Raji (cell line): Measurements from ENCODE around the gene CRTC3.

Source experiments
- POLR2A ChIP-seq: IDR thresholded peaks from 2 replicates; pipeline ENCODE4 v1.6.1; 2011; ENCODE audit warnings: low read depth, low read length, control low read depth; ENCODE audit not compliant: insufficient read depth

The CRTC3 gene

DNA sequence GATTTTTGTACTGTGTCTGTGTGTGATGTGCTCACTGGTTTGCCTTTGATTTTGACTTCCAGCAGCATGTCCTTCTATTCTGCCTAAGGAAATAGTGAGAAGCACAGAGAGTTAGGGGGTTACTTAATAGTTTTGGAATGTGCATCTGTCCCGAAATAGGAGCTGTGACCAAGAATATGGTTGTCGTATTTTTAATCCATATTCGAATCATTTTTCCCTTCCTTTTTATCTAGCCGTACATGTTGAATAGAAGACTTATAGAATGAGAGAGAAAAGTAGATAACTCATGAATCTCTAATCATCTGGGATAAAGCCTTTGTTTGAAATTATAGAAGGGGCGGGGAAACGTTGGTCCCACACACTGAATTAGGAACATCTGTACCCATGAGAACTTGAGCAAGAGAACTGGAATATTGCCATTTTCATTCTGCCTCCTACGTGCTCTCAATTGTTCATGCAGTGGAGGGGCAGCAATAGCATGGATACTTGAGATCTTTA lies 23.6 kb downstream of the CRTC3 start:
- no peak for TF ChIP-seq POLR2A

- TF ChIP-seq POLR2A, result no peak
Observed at GRCh38 chr15:90557186-90558084, 27.7 kb downstream of the CRTC3 start.

DNA sequence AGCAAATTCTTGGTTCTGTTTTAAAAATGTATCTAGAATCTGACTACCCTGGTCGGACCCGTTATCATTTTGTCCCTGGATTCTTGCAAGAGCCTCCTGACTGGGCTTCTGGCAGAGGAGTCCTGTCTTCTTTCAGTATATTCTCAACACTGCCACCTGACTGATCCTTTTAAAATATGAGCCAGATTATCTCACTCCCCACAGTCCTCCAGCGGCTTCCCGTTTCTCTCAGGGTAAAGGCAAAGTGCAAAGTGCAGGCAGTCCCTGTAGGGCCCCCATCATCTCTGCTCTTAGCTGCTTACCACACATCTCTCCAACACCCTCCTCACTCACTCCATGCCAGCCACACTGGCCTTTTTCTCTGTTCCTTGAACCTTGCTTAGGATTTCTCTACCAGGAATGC lies 28.4 kb downstream of the CRTC3 start:
- TF ChIP-seq POLR2A, result no peak

DNA sequence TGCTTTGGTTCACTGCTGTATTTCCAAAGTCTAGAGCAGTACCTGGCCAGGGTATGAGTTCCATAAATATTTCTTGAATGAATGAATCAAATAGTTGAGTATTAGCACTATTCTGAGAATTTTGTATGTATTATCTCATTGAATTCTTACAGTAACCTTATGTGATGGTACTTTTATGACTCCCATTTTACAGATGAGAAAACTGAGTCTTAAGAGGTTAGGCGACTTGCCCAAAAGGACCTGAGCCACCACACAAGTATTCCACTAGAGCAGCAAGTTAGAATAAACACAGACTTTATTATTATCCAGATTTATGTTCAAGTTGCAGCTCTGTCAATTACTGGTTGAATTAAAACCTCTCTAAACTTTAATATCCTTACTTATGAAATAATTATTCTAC lies 29.4 kb downstream of the CRTC3 start:
- TF ChIP-seq POLR2A, result no peak

- no peak for TF ChIP-seq POLR2A
Observed at GRCh38 chr15:90560229-90560776, 30.6 kb downstream of the CRTC3 start.

DNA sequence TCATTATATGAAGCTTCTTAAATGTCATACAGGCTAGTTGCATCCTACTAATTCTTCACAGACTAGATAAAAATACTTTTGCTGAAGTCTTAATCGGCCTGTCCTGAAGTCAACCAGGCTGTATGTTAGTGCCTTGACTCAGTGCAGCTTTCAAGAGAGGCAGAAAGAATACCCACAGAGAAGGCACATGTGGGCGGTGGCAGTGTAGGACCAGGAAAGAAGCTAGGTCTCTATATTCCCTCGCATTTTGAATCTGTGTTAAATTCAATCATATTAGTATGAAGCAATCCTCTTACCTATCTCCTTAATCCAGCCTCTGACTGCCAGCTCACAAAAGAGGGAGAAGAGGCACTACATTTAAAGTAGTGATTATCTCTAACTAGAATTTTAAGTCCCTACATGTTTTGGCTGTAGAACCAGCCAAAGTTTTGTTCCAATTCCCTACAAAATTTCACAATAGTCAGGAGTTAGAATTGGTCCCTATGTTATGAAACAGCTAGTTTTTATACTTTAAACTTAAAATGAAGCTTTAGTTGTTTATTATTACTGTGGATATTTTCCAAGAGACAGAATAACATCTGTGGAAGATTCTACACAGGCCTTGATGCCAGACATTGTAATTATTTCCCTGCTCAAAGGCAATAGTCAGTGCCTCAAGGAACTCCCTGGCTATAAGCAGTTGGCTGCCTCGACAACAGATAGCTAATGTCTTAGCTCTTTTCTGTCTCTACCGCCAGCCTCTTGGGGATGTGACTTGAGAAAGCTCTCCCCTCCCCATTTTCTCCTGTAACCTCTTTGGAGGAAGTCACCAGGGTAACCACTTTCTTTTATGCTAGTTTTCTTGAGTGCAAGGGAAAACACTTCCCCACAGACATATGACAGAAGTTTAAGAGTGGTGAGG lies 31.9 kb downstream of the CRTC3 start:
- no peak for TF ChIP-seq POLR2A

- no peak for TF ChIP-seq POLR2A
Observed at GRCh38 chr15:90562669-90563068, 32.9 kb downstream of the CRTC3 start.

GRCh38 chr15:90563463-90563862 lies 33.7 kb downstream of the CRTC3 start:
- no peak for TF ChIP-seq POLR2A

DNA sequence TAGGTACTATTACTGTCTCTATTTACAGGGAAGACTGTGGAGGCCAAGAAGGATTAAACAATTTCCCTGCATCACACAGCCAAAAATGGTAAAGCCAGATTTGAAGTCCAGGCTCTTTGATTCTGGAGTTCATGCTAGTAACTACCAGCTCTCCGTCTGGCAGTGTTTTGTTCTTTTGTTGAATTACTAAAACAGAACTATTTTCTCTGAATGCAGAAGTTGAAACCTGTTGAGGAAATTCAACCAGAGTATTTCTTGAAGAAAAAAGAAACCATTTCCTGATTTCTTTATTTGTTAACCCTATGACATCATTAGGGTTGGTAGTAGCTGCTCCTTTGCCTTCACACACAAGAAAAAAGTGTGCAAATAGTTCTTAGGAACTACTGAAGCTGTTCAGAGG lies 34.3 kb downstream of the CRTC3 start:
- no peak for TF ChIP-seq POLR2A

GRCh38 chr15:90564590-90564989 lies 34.9 kb downstream of the CRTC3 start:
- no peak for TF ChIP-seq POLR2A

DNA sequence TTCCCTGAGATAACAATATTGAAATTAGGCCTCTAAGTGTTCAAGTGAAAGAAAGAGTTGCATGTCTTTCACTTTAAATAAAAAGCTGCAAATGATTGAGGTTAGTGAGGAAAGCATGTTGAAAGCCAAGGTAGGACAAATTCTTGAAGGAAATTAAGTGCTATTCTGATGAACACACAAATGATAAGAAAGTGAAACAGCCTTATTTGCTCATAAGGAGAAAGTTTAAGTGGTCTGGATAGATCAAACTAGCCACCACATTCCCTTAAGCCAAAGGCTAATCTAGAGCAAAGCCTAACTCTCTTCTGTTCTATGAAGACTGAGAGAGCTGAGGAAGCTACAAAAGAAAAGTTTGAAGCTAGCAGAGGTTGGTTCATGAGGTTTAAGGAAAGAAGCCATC lies 36.1 kb downstream of the CRTC3 start:
- TF ChIP-seq POLR2A, result no peak

GRCh38 chr15:90570643-90571042 lies 40.9 kb downstream of the CRTC3 start:
- TF ChIP-seq POLR2A, result no peak

DNA sequence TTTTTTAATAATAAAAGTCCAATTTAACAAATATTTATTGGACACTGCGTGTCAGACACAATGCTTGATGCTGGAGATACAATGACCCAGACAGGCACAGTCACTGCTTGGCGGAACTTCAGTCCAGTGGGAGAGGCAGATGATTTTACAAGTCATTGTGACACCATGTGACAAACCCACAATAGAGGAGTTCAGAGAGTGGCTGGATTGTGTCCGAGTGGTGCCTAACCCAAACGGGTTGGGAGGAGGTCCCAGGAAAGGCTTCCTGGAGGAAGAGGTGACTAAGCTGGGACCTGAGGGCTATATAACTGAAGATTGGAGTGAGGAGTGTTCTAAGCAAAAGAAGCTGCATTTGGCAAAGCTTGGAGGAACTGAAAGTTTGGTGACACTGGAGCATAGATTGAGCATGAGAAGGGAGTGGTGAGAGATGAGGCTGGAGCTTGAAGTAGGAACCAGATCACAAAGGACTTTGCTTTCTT lies 41.4 kb downstream of the CRTC3 start:
- TF ChIP-seq POLR2A, result no peak

GRCh38 chr15:90572893-90573292 lies 43.2 kb downstream of the CRTC3 start:
- TF ChIP-seq POLR2A, result no peak

DNA sequence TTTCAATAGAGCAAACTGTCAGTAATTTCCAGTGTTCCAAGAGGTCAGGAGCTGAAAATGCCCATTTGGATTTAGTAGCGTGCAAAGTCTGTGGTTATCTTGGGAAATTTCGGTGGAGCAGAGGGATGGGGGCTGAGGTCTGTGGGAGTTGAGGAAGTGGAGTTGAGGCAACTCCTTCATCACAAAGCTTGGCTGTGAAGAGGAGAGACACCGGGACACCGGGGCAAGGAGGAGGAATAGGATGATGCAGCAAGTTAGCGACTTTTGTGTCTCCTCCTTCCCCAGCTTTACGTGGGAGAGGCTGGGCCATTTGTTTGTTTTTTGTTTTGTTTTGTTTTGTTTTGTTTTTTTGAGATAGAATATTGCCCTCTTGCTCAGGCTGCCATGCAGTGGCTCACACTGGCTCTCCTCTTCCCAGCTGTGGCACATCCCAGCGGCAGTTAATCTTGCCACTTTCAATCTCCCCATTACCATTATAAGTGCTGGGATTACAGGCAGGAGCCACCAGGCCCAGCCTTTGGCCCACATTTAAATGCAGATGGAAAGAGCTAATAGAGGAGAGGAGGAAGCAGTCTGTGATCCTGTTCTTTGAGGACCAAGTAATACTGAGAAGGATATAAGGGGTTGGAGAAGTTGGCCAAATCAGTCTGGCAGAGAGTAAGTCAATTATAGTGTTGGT lies 47.1 kb downstream of the CRTC3 start:
- no peak for TF ChIP-seq POLR2A

DNA sequence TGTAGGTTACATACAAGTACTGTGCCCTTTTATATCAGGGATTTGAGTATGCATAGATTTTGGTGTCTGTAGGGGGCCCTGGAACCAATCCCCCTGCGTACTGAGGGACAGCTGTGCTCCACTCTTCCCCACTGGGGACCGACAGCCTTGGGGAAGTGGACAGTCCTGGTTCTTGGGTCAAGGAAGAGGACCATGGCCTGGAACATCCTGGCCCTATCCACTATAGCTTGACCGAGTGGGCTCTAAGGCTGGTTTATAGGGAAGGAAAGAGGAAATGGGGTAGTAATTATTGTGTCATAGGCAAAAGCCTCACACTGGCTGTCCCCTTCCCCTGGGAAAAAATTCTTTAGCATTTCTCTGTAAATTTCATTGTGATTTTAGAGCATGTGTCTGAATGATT lies 49.5 kb downstream of the CRTC3 start:
- no peak for TF ChIP-seq POLR2A
